Peyer's patch (tissue), 4 donors: ENCODE measurements around the gene CREB3L1. TPM values are rescaled to one million over a fixed set of nuclear protein-coding genes. Genes with fewer than 3 reads are reported as not detected.

Experiments used
- DNase-seq, 3 donors: peaks; one replicate each; pipeline ENCODE4 v3.0.0-alpha.2; 2017 to 2019
- H3K27ac ChIP-seq, 4 donors: fragments of 200-600 bp; sonication (generic); one replicate each; pipeline ENCODE4 v1.5.1; 2016 to 2019
- H3K27me3 ChIP-seq, 2 donors: fragments of 200-600 bp; sonication (generic); one replicate each; pipeline ENCODE4 v1.5.1; 2019
- H3K36me3 ChIP-seq, 3 donors: fragments of 200-600 bp; sonication (generic); one replicate each; pipeline ENCODE4 v1.5.1; 2016 to 2019
- H3K4me1 ChIP-seq, 4 donors: fragments of 200-600 bp; sonication (generic); one replicate each; pipeline ENCODE4 v1.5.1; 2016 to 2019
- H3K4me3 ChIP-seq, 4 donors: fragments of 200-600 bp; sonication (generic); 1 replicate in 3 of 4; 2 replicates in 1 of 4; pipeline ENCODE4 v1.5.1; 2016 to 2019; ENCODE audit warnings: mild to moderate bottlenecking in 1 of 4
- H3K9me3 ChIP-seq, 4 donors: fragments of 200-600 bp; sonication (generic); one replicate each; pipeline ENCODE4 v1.5.1; 2016 to 2019; ENCODE audit warnings: mild to moderate bottlenecking in 1 of 4
- POLR2A ChIP-seq, 2 donors: fragments of 450-650 bp; IDR thresholded peaks; one replicate each; pipeline ENCODE4 v1.5.1; 2017; ENCODE audit warnings: antibody characterized with exemption in 2 of 2, mild to moderate bottlenecking in 2 of 2, moderate library complexity in 2 of 2
- total RNA-seq, 4 donors: library from RNA; depleted of rRNA; stranded (reverse); fragments of >200 nt; gene quantifications; one replicate each; pipeline ENCODE4 v1.1.0, GENCODE V29; 2016
- TF ChIP-seq, protein P1 (sequence below), 6 experiments: fragments of 450-650 bp in 4 of 6; fragments of 200-600 bp in 2 of 6; sonication (generic) in 1 of 6; IDR thresholded peaks; one replicate each; pipeline ENCODE4 v1.5.1; 2017 to 2019; ENCODE audit warnings: antibody characterized with exemption in 6 of 6, mild to moderate bottlenecking in 3 of 6, moderate library complexity in 1 of 6

CREB3L1 gene
- total RNA-seq, 4 donors from 2014 or later, result 13.2 to 50.6 (median 30.3) TPM

DNA sequence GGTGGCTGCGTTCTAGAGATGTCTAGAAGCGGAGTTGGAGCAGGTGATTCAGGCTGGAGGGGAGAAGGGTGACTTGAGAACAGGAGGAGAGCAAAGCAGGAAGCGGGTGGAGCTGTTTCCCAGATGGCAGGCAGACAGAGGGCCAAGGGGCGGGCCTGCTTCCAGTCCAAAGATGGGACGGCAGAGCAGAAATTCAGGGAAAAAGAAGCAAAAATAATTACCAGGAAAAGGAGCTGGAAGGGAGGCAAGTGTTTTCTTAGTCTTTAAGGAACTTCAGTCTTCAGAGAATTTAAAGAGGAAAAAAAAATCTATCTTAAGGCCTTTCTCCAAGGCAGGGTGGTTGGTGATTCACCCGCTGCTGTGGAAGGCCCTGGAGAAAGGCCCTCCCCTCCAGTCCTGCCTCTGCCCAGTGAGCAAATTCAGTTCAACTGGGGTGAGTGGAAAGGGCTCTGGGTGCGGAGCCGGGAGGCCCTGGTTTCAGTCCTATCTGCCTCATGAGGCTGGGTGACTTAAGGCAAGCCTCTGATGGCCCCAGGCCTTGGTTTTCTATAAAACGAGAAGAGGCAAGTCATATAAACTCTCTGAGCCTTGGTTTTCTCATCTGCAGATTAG, 4.5 kb upstream of the CREB3L1 start:
- Histone ChIP-seq H3K36me3 (no peaks in the 10 kb centered on the region), H3K4me3 (no peak overlapping the region), H3K4me1 (peaks cover 0 to 49% (median 5%) of the 10 kb centered on the region in 4 donors), H3K27ac (peak overlapping the region; percentile 17 to 84 (median 72)), H3K27me3 (peaks cover 0 to 4% of the 10 kb centered on the region in 2 donors), H3K9me3 (no peaks in the 10 kb centered on the region)
- DNase-seq, result peak in 2 of 3 donors; percentile 67 to 72
- TF ChIP-seq POLR2A (IDR thresholded peaks at IDR 0.05), result no peak
- TF ChIP-seq, protein P1, sequence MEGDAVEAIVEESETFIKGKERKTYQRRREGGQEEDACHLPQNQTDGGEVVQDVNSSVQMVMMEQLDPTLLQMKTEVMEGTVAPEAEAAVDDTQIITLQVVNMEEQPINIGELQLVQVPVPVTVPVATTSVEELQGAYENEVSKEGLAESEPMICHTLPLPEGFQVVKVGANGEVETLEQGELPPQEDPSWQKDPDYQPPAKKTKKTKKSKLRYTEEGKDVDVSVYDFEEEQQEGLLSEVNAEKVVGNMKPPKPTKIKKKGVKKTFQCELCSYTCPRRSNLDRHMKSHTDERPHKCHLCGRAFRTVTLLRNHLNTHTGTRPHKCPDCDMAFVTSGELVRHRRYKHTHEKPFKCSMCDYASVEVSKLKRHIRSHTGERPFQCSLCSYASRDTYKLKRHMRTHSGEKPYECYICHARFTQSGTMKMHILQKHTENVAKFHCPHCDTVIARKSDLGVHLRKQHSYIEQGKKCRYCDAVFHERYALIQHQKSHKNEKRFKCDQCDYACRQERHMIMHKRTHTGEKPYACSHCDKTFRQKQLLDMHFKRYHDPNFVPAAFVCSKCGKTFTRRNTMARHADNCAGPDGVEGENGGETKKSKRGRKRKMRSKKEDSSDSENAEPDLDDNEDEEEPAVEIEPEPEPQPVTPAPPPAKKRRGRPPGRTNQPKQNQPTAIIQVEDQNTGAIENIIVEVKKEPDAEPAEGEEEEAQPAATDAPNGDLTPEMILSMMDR (IDR thresholded peaks at IDR 0.05), result no peak

DNA sequence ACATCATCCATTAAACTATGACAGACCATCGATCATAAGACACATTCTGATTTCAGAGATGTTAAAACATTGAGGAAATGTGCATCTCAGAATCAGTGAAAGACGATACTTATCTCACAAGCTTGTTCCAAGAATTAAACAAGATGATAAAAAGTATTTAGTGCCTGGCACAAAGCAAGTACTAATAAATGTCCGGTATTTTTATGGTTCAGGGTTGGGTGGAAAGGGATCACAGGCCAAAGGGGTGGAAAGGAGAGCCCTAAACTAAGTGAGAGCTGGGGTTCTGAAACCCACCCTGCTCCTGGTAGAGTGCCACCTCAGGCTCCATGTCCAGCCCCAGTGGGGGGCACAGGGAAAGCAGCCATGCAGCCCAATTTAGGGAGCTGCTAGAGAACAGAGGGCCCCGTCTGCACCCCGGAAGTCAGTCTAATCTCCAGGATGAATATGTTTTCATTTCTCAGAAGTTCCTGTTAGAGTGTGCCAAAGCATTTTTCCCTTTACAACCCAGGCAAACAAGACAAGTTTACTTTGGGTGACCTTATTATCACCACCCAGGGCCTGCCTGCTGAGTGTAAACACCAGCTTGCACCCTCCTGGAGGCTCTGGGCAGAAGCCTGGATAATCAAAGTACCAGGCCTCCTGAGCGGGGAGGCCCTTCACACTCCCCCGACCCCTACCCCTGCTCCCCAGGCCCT, 3.8 kb upstream of the CREB3L1 start:
- Histone ChIP-seq H3K9me3 (no peaks in the 10 kb centered on the region), H3K36me3 (no peaks in the 10 kb centered on the region), H3K27me3 (peaks cover 0 to 4% of the 10 kb centered on the region in 2 donors), H3K27ac (peak overlapping the region in 3 of 4 donors; percentile 64 to 84 (median 80)), H3K4me1 (peaks cover 0 to 56% (median 5%) of the 10 kb centered on the region in 4 donors), H3K4me3 (peak overlapping the region in 1 of 4 donors; percentile 2)
- no peak for TF ChIP-seq POLR2A (IDR thresholded peaks at IDR 0.05)
- TF ChIP-seq, protein P1 (IDR thresholded peaks at IDR 0.05), result no peak
- DNase-seq, result peak in 1 of 3 donors; percentile 70

DNA sequence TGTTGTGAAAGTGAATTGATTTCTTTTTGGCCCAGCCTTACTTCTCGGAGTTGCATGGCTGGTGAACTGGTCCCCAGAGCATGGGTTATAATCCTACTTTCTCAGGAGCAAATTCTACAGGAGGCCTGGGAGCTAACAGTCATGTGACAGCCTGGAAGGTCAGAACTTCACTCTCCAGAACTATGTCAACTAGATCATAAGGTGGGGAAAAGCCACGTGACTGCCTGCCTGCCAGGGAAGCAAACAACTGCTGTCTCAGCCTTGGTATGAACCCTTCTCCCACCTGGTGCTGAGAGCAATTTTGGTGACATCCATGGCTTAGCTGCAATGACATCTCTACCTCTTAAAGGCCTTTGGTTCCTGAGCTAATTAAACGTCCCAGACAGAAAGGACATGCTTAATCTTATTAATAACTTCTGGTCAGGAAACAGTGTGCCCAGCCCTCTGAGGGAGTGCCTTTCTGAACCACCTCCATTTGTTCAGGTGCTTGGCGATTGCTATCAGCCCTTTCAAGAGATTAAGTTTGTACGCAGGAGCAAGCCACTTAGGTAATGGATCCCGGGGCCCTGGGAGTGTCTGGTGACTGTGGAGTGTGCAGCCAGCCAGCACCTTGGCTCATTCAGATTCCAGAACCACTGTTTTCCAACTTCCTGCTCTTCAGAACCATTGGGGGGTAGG, 1.4 kb upstream of the CREB3L1 start:
- Histone ChIP-seq H3K27ac (peak overlapping the region in 3 of 4 donors; percentile 64 to 84 (median 80)), H3K9me3 (no peaks in the 10 kb centered on the region), H3K36me3 (no peaks in the 10 kb centered on the region), H3K4me1 (peaks cover 0 to 66% (median 5%) of the 10 kb centered on the region in 4 donors), H3K27me3 (peaks cover 0 to 4% of the 10 kb centered on the region in 2 donors), H3K4me3 (no peak overlapping the region)
- DNase-seq, result peak in 1 of 3 donors; percentile 66
- TF ChIP-seq, protein P1 (IDR thresholded peaks at IDR 0.05), result no peak
- TF ChIP-seq POLR2A (IDR thresholded peaks at IDR 0.05), result no peak

DNA sequence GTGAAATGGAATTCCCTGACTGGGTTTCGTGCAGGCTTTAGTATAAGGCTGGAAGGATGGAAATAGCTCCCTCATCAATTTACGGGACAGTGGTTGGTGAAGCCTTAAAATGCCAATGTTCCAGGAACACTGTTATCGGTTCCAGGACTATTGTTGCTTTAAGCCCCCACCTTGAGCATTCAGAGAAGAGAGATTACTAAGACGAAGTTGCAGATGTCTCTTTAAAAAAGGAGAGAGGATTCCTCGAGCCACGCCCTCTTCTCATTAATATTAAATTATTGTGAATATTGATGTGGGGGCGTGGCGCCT, 195 bp upstream of the CREB3L1 start:
- DNase-seq, result peak in 1 of 3 donors; percentile 20
- Histone ChIP-seq H3K4me1 (peaks cover 0 to 64% (median 5%) of the 10 kb centered on the region in 4 donors), H3K36me3 (no peaks in the 10 kb centered on the region), H3K27ac (peak overlapping the region; percentile 46 to 84 (median 75)), H3K27me3 (peaks cover 0 to 4% of the 10 kb centered on the region in 2 donors), H3K9me3 (no peaks in the 10 kb centered on the region), H3K4me3 (peak overlapping the region; percentile 34 to 77 (median 60))
- TF ChIP-seq, protein P1 (IDR thresholded peaks at IDR 0.05), result no peak
- TF ChIP-seq POLR2A (IDR thresholded peaks at IDR 0.05), result no peak

DNA sequence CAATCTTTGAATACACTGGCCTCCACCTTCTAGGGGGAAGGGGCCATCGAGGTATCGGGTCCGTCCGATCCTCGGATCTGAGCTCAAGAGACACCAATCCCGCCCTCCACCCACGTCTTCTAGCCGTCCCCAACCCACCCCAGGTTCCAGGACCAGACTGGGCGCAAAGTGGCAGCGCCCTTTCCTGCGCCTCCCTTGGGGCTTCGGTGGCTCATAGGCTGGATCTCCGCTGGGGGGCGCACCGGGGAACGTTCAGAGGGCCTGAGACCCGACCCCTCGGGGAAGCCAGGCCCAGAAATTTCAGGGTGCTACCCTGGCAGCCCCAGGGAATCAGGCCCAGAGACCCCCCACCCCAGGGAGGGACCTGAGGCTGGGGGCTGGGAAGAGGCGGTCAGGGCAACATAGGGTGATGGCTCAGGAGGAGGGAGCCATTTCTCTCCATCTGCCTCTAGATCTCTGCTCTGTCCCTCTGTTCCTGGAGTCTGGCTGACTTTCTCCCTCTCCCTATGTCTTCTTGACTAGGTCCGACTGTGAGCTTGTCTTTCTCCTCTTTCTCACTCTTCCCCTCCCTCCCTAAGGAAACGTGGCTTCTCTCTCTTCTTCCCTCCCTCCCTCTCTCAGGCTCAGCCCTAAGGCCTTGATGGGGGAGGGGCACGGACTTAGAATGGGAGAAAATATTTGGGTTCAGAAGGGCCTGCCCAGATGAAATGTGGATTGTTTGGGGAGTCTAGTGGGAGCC, 1.1 kb downstream of the CREB3L1 start:
- Histone ChIP-seq H3K4me3 (peak overlapping the region; percentile 34 to 77 (median 60)), H3K9me3 (no peaks in the 10 kb centered on the region), H3K27ac (peak overlapping the region; percentile 17 to 84 (median 72)), H3K4me1 (peaks cover 0 to 55% (median 0%) of the 10 kb centered on the region in 4 donors), H3K27me3 (peaks cover 0 to 4% of the 10 kb centered on the region in 2 donors), H3K36me3 (no peaks in the 10 kb centered on the region)
- no peak for TF ChIP-seq POLR2A (IDR thresholded peaks at IDR 0.05)
- TF ChIP-seq, protein P1 (IDR thresholded peaks at IDR 0.05), result peak in 4 of 6 experiments; percentile 21 to 61 (median 56)
- peak in 2 of 3 donors; percentile 78 to 82 for DNase-seq
